H9 (cell line): ENCODE data around the gene DPM2. TPM values are rescaled to one million over a fixed set of nuclear protein-coding genes. Genes with fewer than 3 reads are reported as not detected.

Experiments
- DNase-seq: peaks from one replicate; pipeline ENCODE4 v3.0.0-alpha.2; 2017
- H2AFZ ChIP-seq: one replicate; pipeline ENCODE4 v1.6.1; 2013; ENCODE audit warnings: mild to moderate bottlenecking, low read length, control low read depth, moderate library complexity
- H2AK5ac ChIP-seq: 2 replicates; pipeline ENCODE4 v1.6.1; 2013; ENCODE audit warnings: low read length, control low read depth, mixed read lengths; ENCODE audit not compliant: insufficient read length
- H2BK120ac ChIP-seq: one replicate; pipeline ENCODE4 v1.6.1; 2013; ENCODE audit warnings: low read depth, mild to moderate bottlenecking, low read length, control low read depth, inconsistent platforms; ENCODE audit not compliant: poor library complexity, severe bottlenecking
- H2BK12ac ChIP-seq: 2 replicates; pipeline ENCODE4 v1.6.1; 2013; ENCODE audit warnings: low read length, control low read depth, mixed read lengths, low read depth; ENCODE audit not compliant: insufficient read length
- H2BK15ac ChIP-seq: 2 replicates; pipeline ENCODE4 v1.6.1; 2013; ENCODE audit warnings: low read depth, low read length, control low read depth
- H2BK20ac ChIP-seq: one replicate; pipeline ENCODE4 v1.6.1; 2013; ENCODE audit warnings: low read depth, mild to moderate bottlenecking, low read length, control low read depth, inconsistent platforms; ENCODE audit not compliant: poor library complexity, severe bottlenecking
- H2BK5ac ChIP-seq: 2 replicates; pipeline ENCODE4 v1.6.1; 2013; ENCODE audit warnings: low read length, control low read depth, mixed read lengths; ENCODE audit not compliant: insufficient read length
- H3K14ac ChIP-seq: 2 replicates; pipeline ENCODE4 v1.6.1; 2013; ENCODE audit warnings: low read length, control low read depth; ENCODE audit not compliant: insufficient read depth
- H3K18ac ChIP-seq: 2 replicates; pipeline ENCODE4 v1.6.1; 2013; ENCODE audit warnings: low read depth, mild to moderate bottlenecking, mixed read lengths, low read length, control low read depth; ENCODE audit not compliant: insufficient read length
- H3K23ac ChIP-seq: 2 replicates; pipeline ENCODE4 v1.6.1; 2013; ENCODE audit warnings: low read length, control low read depth, mixed read lengths, low read depth; ENCODE audit not compliant: insufficient read length
- H3K23me2 ChIP-seq: 2 replicates; pipeline ENCODE4 v1.6.1; 2013; ENCODE audit warnings: low read depth, mild to moderate bottlenecking, mixed read lengths, low read length, control low read depth; ENCODE audit not compliant: insufficient read length, poor library complexity, severe bottlenecking
- H3K27ac ChIP-seq: 2 replicates; pipeline ENCODE4 v1.5.1; 2013; ENCODE audit warnings: low read length, control low read depth, mixed read lengths, low read depth; ENCODE audit not compliant: insufficient read length
- H3K27me3 ChIP-seq: 2 replicates; pipeline ENCODE4 v1.6.1; 2013; ENCODE audit warnings: low read length, control low read depth, inconsistent platforms; ENCODE audit not compliant: insufficient read depth
- H3K4ac ChIP-seq: 2 replicates; pipeline ENCODE4 v1.6.1; 2013; ENCODE audit warnings: low read depth, mild to moderate bottlenecking, control low read depth, inconsistent platforms, low read length, moderate library complexity
- H3K4me1 ChIP-seq: 2 replicates; pipeline ENCODE4 v1.6.1; 2013; ENCODE audit warnings: low read length, control low read depth, inconsistent platforms; ENCODE audit not compliant: insufficient read depth
- H3K4me2 ChIP-seq: 2 replicates; pipeline ENCODE4 v1.6.1; 2013; ENCODE audit warnings: low read length, control low read depth, mixed read lengths; ENCODE audit not compliant: insufficient read length, insufficient read depth
- H3K56ac ChIP-seq: 2 replicates; pipeline ENCODE4 v1.6.1; 2013; ENCODE audit warnings: low read depth, mild to moderate bottlenecking, mixed read lengths, low read length, control low read depth; ENCODE audit not compliant: insufficient read length
- H3K79me1 ChIP-seq: 2 replicates; pipeline ENCODE4 v1.6.1; 2013; ENCODE audit warnings: low read depth, mild to moderate bottlenecking, moderate library complexity, low read length, control low read depth, inconsistent platforms; ENCODE audit not compliant: insufficient read depth, poor library complexity, severe bottlenecking
- H3K79me2 ChIP-seq: 2 replicates; pipeline ENCODE4 v1.6.1; 2013; ENCODE audit warnings: low read length, control low read depth, inconsistent platforms; ENCODE audit not compliant: insufficient read depth
- H3K9ac ChIP-seq: 2 replicates; pipeline ENCODE4 v1.6.1; 2013; ENCODE audit warnings: low read length, control low read depth, mixed read lengths; ENCODE audit not compliant: insufficient read length; ENCODE audit errors: extremely low read depth
- H3K9me3 ChIP-seq: one replicate; pipeline ENCODE4 v1.6.1; 2013; ENCODE audit warnings: low read depth, low read length, inconsistent platforms; ENCODE audit not compliant: control insufficient read depth
- H3T11ph ChIP-seq: one replicate; pipeline ENCODE4 v1.6.1; 2013; ENCODE audit warnings: mild to moderate bottlenecking, low read length, control low read depth, inconsistent platforms
- H4K20me1 ChIP-seq: one replicate; pipeline ENCODE4 v1.6.1; 2013; ENCODE audit not compliant: control insufficient read depth, insufficient read length, insufficient read depth
- H4K5ac ChIP-seq: 2 replicates; pipeline ENCODE4 v1.6.1; 2013; ENCODE audit warnings: low read depth, mild to moderate bottlenecking, mixed read lengths, low read length, control low read depth; ENCODE audit not compliant: insufficient read length
- H4K8ac ChIP-seq: replicated peaks from 2 replicates; pipeline ENCODE4 v1.6.1; 2013; ENCODE audit warnings: low read length, control low read depth, mixed read lengths, low read depth; ENCODE audit not compliant: insufficient read length
- H4K91ac ChIP-seq: 2 replicates; pipeline ENCODE4 v1.6.1; 2013; ENCODE audit warnings: low read depth, mild to moderate bottlenecking, moderate library complexity, mixed read lengths, low read length, control low read depth; ENCODE audit not compliant: insufficient read length
- H3K27ac Mint-ChIP-seq, 3 experiments: 2 replicates in 2 of 3; 3 replicates in 1 of 3; pipeline ENCODE4 v1.8.0; 2020 to 2021; ENCODE audit warnings: mixed read lengths in 3 of 3, mild to moderate bottlenecking in 1 of 3, moderate library complexity in 1 of 3
- H3K27me3 Mint-ChIP-seq: 2 replicates; pipeline ENCODE4 v1.8.0; 2021; ENCODE audit warnings: low read depth, mild to moderate bottlenecking, moderate library complexity, mixed read lengths
- H3K36me3 Mint-ChIP-seq, 3 experiments: 2 replicates in 2 of 3; 3 replicates in 1 of 3; pipeline ENCODE4 v1.8.0; 2020 to 2021; ENCODE audit warnings: low read depth in 3 of 3, mixed read lengths in 3 of 3; ENCODE audit not compliant: insufficient read depth in 1 of 3
- H3K4me1 Mint-ChIP-seq, 2 experiments: 2 replicates each; pipeline ENCODE4 v1.8.0; 2020; ENCODE audit warnings: mixed read lengths in 2 of 2
- H3K4me3 Mint-ChIP-seq, 2 experiments: 2 replicates in 1 of 2; 3 replicates in 1 of 2; pipeline ENCODE4 v1.8.0; 2020 to 2021; ENCODE audit warnings: mild to moderate bottlenecking in 2 of 2, mixed read lengths in 2 of 2, moderate library complexity in 1 of 2
- H3K9me3 Mint-ChIP-seq, 2 experiments: 2 replicates in 1 of 2; 3 replicates in 1 of 2; pipeline ENCODE4 v1.8.0; 2020; ENCODE audit warnings: mild to moderate bottlenecking in 2 of 2, mixed read lengths in 2 of 2, moderate library complexity in 1 of 2
- CTCF ChIP-seq: fragments of 200-600 bp; sonication (generic); conservative IDR thresholded peaks from 3 replicates; pipeline ENCODE4 v1.8.0; 2021; ENCODE audit warnings: antibody characterized with exemption, mild to moderate bottlenecking
- WGBS: extraction: QIAGEN DNeasy Blood & Tissue Kit; methylation state at CpG from one replicate; pipeline ENCODE4 v1.1.7; 2013; ENCODE audit warnings: missing lambda C conversion rate, low lambda C conversion rate, mixed read lengths; ENCODE audit not compliant: insufficient read length; ENCODE audit errors: extremely low coverage; 5-methylcytosine and 5-hydroxymethylcytosine counted together
- total RNA-seq: library from RNA; stranded (reverse); gene quantifications from 2 replicates; pipeline ENCODE4 v1.2.1, GENCODE V29; 2021

Gene DPM2
- total RNA-seq, 1 experiment from 2014 or later, result 46.1 TPM

- DNase-seq, result no peak
- Histone ChIP-seq H2BK20ac (no peak overlapping the region), H4K91ac (no peak overlapping the region), H2BK120ac (no peak overlapping the region), H3K4ac (no peak overlapping the region), H2AFZ (no peak overlapping the region), H2BK5ac (no peak overlapping the region), H3K18ac (no peak overlapping the region), H3K56ac (no peak overlapping the region), H3K4me2 (no peak overlapping the region), H3K14ac (no peak overlapping the region), H3K9me3 (no peaks in the 10 kb centered on the region), H3K79me1 (no peaks in the 10 kb centered on the region), H2AK5ac (no peak overlapping the region), H3K27ac (no peak overlapping the region), H4K5ac (no peak overlapping the region), H3T11ph (no peak overlapping the region), H3K9ac (no peak overlapping the region), H3K79me2 (no peaks in the 10 kb centered on the region), H3K23ac (no peak overlapping the region), H3K27me3 (peaks cover 2% of the 10 kb centered on the region; the same call in 1 of the 2 replicates), H2BK12ac (no peak overlapping the region), H3K4me1 (peaks cover 2% of the 10 kb centered on the region; the same call in 1 of the 2 replicates), H2BK15ac (no peak overlapping the region), H4K20me1 (peaks cover 2% of the 10 kb centered on the region), H3K23me2 (peaks cover 5% of the 10 kb centered on the region), H4K8ac (no peak overlapping the region)
- Mint-ChIP-seq H3K9me3 (no peaks in the 10 kb centered on the region), H3K4me1 (peaks cover 15 to 17% of the 10 kb centered on the region in 2 experiments), H3K36me3 (peaks cover 9 to 19% (median 9%) of the 10 kb centered on the region in 3 experiments), H3K27me3 (peaks cover 11% of the 10 kb centered on the region), H3K27ac (no peak overlapping the region), H3K4me3 (no peak overlapping the region)
- WGBS, result no CpG with 5 or more reads among the region's 11 CpGs
- no peak for TF ChIP-seq CTCF
Measured at GRCh38 chr9:127913682-127914081, 24.0 kb downstream of the DPM2 start.
